B cell (primary cell): ENCODE data around the gene EME1.

Source experiments
- EZH2 ChIP-seq: IDR thresholded peaks from 2 replicates; pipeline ENCODE4 v1.6.1; 2012; ENCODE audit warnings: borderline replicate concordance, low read depth, mild to moderate bottlenecking, moderate library complexity, low read length; ENCODE audit not compliant: insufficient read depth, poor library complexity, severe bottlenecking
- TF ChIP-seq, protein P1 (sequence below): fragments of 200-600 bp; IDR thresholded peaks from one replicate; pipeline ENCODE4 v1.8.0; 2022; ENCODE audit warnings: antibody characterized with exemption, mild to moderate bottlenecking

DNA sequence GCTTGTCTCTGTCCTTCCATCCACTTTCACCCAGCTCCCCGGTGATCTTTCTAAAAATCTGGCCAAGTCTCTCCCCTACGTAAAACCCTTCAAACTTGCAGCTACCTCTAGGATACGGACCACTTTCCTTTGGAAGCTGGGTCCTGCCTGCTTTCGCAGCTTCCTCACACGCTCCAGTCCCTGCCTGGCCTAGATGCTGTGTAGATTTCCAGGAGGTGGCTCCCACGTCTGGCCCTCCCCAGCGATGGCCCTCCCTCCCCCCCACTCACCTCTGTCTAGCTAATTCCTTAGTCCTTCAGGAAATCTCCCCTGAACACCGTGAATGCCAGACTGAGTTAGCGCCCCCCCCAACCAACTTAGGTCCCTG is 24.9 kb downstream of the EME1 start:
- TF ChIP-seq, protein P1, sequence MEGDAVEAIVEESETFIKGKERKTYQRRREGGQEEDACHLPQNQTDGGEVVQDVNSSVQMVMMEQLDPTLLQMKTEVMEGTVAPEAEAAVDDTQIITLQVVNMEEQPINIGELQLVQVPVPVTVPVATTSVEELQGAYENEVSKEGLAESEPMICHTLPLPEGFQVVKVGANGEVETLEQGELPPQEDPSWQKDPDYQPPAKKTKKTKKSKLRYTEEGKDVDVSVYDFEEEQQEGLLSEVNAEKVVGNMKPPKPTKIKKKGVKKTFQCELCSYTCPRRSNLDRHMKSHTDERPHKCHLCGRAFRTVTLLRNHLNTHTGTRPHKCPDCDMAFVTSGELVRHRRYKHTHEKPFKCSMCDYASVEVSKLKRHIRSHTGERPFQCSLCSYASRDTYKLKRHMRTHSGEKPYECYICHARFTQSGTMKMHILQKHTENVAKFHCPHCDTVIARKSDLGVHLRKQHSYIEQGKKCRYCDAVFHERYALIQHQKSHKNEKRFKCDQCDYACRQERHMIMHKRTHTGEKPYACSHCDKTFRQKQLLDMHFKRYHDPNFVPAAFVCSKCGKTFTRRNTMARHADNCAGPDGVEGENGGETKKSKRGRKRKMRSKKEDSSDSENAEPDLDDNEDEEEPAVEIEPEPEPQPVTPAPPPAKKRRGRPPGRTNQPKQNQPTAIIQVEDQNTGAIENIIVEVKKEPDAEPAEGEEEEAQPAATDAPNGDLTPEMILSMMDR: no peak
- no peak for TF ChIP-seq EZH2
